Sigmoid colon (tissue), 7 donors: ENCODE data around the gene EAF2. TPM values are rescaled to one million over a fixed set of nuclear protein-coding genes. Genes with fewer than 3 reads are reported as not detected.

Source experiments
- DNase-seq: peaks from one replicate; pipeline ENCODE4 v3.0.0-alpha.2; 2019
- H3K27ac ChIP-seq, 4 donors: fragments of 200-600 bp; sonication (generic); one replicate each; pipeline ENCODE4 v1.5.1; 2016 to 2019; ENCODE audit warnings: mild to moderate bottlenecking in 1 of 4
- H3K27me3 ChIP-seq, 3 donors: fragments of 200-600 bp; sonication (generic); one replicate each; pipeline ENCODE4 v1.5.1; 2019; ENCODE audit warnings: mild to moderate bottlenecking in 1 of 3
- H3K36me3 ChIP-seq, 4 donors: fragments of 200-600 bp; sonication (generic); one replicate each; pipeline ENCODE4 v1.5.1; 2016 to 2019
- H3K4me1 ChIP-seq, 4 donors: fragments of 200-600 bp; sonication (generic); one replicate each; pipeline ENCODE4 v1.5.1; 2017 to 2019
- H3K4me3 ChIP-seq, 4 donors: fragments of 200-600 bp; sonication (generic); one replicate each; pipeline ENCODE4 v1.5.1; 2017 to 2019; ENCODE audit warnings: mild to moderate bottlenecking in 2 of 4, moderate library complexity in 1 of 4
- H3K9me3 ChIP-seq, 4 donors: fragments of 200-600 bp in 3 of 4; sonication (generic) in 3 of 4; one replicate each; pipeline versions ENCODE4 v1.5.1 to v1.6.1; 2013 to 2019
- CTCF ChIP-seq, 4 experiments: fragments of 450-650 bp in 3 of 4; fragments of 200-600 bp in 1 of 4; IDR thresholded peaks; one replicate each; pipeline ENCODE4 v1.5.1; 2016 to 2019; ENCODE audit warnings: antibody characterized with exemption in 4 of 4, mild to moderate bottlenecking in 3 of 4, moderate library complexity in 2 of 4
- EP300 ChIP-seq, 4 donors: sonication (generic); formaldehyde crosslinking; IDR thresholded peaks; one replicate each; pipeline ENCODE4 v1.6.1; 2017; ENCODE audit warnings: antibody characterized with exemption in 4 of 4
- POLR2A ChIP-seq, 2 donors: fragments of 450-650 bp; IDR thresholded peaks; one replicate each; pipeline ENCODE4 v1.6.1; 2016; ENCODE audit warnings: antibody characterized with exemption in 2 of 2, mild to moderate bottlenecking in 2 of 2, moderate library complexity in 2 of 2
- POLR2AphosphoS5 ChIP-seq, 4 donors: sonication (generic); formaldehyde crosslinking; IDR thresholded peaks; one replicate each; pipeline ENCODE4 v1.6.1; 2017; ENCODE audit warnings: antibody characterized with exemption in 4 of 4
- WGBS, 2 donors: extraction: QIAGEN DNeasy Blood & Tissue Kit; methylation state at CpG; one replicate each; pipeline ENCODE4 v1.1.7; 2013; 5-methylcytosine and 5-hydroxymethylcytosine counted together
- intact Hi-C: fragments of 100-400 bp; cut with DNase I; formaldehyde crosslinking; loops from one replicate; pipeline ENCODE4 v1.15.1; 2023
- polyA plus RNA-seq, 3 donors: library from polyadenylated mRNA; stranded (reverse); fragments of 200-250 nt; gene quantifications; one replicate each; pipeline ENCODE4 v1.2.3, GENCODE V29; 2013
- total RNA-seq, 4 donors: library from RNA; depleted of rRNA; stranded (reverse); fragments of >200 nt; gene quantifications; one replicate each; pipeline ENCODE4 v1.1.0, GENCODE V29; 2016
- donor health status: healthy with polysubstance abuse.
- donor health status: Bipolar disorder and iron deficiency.
- donor health status: healthy.

The EAF2 gene
- total and polyA plus RNA-seq, 7 donors: 3.3 to 16.0 (median 7.8) TPM

- 0 to 1% methylated on average over 11 of the region's 11 CpGs for WGBS, 2 donors
- intact Hi-C loops: loop anchor here (2.0 to 10.0 kb wide), 2 partner anchors 87 to 849 kb away; partner anchors contain the start of genes GOLGB1 and PARP14
- Histone ChIP-seq H3K9me3 (no peaks in the 10 kb centered on the region), H3K36me3 (peaks cover 0 to 9% (median 0%) of the 10 kb centered on the region in 4 donors), H3K27ac (peak overlapping the region; percentile 77 to 85 (median 83)), H3K4me3 (peak overlapping the region; percentile 38 to 76 (median 70)), H3K4me1 (peaks cover 0 to 25% (median 16%) of the 10 kb centered on the region in 4 donors), H3K27me3 (no peaks in the 10 kb centered on the region)
- DNase-seq: no peak
- no peak for TF ChIP-seq POLR2AphosphoS5 (IDR thresholded peaks at IDR 0.05)
- TF ChIP-seq EP300 (IDR thresholded peaks at IDR 0.05): no peak
- TF ChIP-seq CTCF (IDR thresholded peaks at IDR 0.05): no peak
- no peak for TF ChIP-seq POLR2A (IDR thresholded peaks at IDR 0.05)
These were observed 424 bp downstream of the EAF2 start for GRCh38 chr3:121835465-121835801.

GRCh38 chr3:121836064-121836463 is 1.1 kb downstream of the EAF2 start:
- H3K27me3 ChIP-seq: no peaks in the 10 kb centered on the region
- H3K36me3 ChIP-seq: peaks cover 0 to 9% (median 0%) of the 10 kb centered on the region in 4 donors
- peaks cover 0 to 25% (median 16%) of the 10 kb centered on the region in 4 donors for H3K4me1 ChIP-seq
- no peak overlapping the region for H3K27ac ChIP-seq
- TF ChIP-seq EP300 (IDR thresholded peaks at IDR 0.05) (no peak), CTCF (IDR thresholded peaks at IDR 0.05) (no peak), POLR2AphosphoS5 (IDR thresholded peaks at IDR 0.05) (no peak), POLR2A (IDR thresholded peaks at IDR 0.05) (no peak)
- no peaks in the 10 kb centered on the region for H3K9me3 ChIP-seq
- 36 to 44% methylated on average over 4 of the region's 4 CpGs for WGBS, 2 donors
- H3K4me3 ChIP-seq: peak overlapping the region in 1 of 4 donors; percentile 76
- DNase-seq: no peak
- intact Hi-C loops: loop anchor here (10.0 kb wide), 1 partner anchor 849 kb away; the partner anchor contains the start of gene PARP14

- H3K4me1 ChIP-seq: peaks cover 0 to 25% (median 16%) of the 10 kb centered on the region in 4 donors
- H3K4me3 ChIP-seq: peak overlapping the region in 1 of 4 donors; percentile 76
- no peaks in the 10 kb centered on the region for H3K27me3 ChIP-seq
- DNase-seq: no peak
- peaks cover 0 to 5% (median 0%) of the 10 kb centered on the region in 4 donors for H3K36me3 ChIP-seq
- no peaks in the 10 kb centered on the region for H3K9me3 ChIP-seq
- no peak overlapping the region for H3K27ac ChIP-seq
- WGBS, 2 donors: 65 to 83% methylated on average over 3 of the region's 3 CpGs
- intact Hi-C loops: loop anchor here (10.0 kb wide), 1 partner anchor 848 kb away; the partner anchor contains the start of gene PARP14
- no peak for TF ChIP-seq EP300 (IDR thresholded peaks at IDR 0.05)
- TF ChIP-seq POLR2A (IDR thresholded peaks at IDR 0.05): no peak
- no peak for TF ChIP-seq CTCF (IDR thresholded peaks at IDR 0.05)
- no peak for TF ChIP-seq POLR2AphosphoS5 (IDR thresholded peaks at IDR 0.05)
These were observed 1.5 kb downstream of the EAF2 start for GRCh38 chr3:121836481-121836880.

GRCh38 chr3:121839962-121840361 is 5.0 kb downstream of the EAF2 start:
- no peak for DNase-seq
- H3K27me3 ChIP-seq: no peaks in the 10 kb centered on the region
- H3K27ac ChIP-seq: no peak overlapping the region
- H3K4me1 ChIP-seq: peaks cover 0 to 6% (median 3%) of the 10 kb centered on the region in 4 donors
- H3K9me3 ChIP-seq: no peaks in the 10 kb centered on the region
- WGBS, 2 donors: 98% methylated on average over 23 of the region's 23 CpGs
- H3K36me3 ChIP-seq: no peaks in the 10 kb centered on the region
- intact Hi-C loops: loop anchor here (10.0 kb wide), 1 partner anchor 845 kb away; the partner anchor contains the start of gene PARP14
- H3K4me3 ChIP-seq: no peak overlapping the region
- TF ChIP-seq POLR2A (IDR thresholded peaks at IDR 0.05) (no peak), POLR2AphosphoS5 (IDR thresholded peaks at IDR 0.05) (no peak), EP300 (IDR thresholded peaks at IDR 0.05) (no peak), CTCF (IDR thresholded peaks at IDR 0.05) (no peak)

GRCh38 chr3:121844892-121845291 is 9.9 kb downstream of the EAF2 start:
- Histone ChIP-seq H3K4me1 (no peaks in the 10 kb centered on the region), H3K4me3 (no peak overlapping the region), H3K9me3 (no peaks in the 10 kb centered on the region), H3K27me3 (no peaks in the 10 kb centered on the region), H3K36me3 (no peaks in the 10 kb centered on the region), H3K27ac (no peak overlapping the region)
- 90 to 92% methylated on average over 7 of the region's 7 CpGs for WGBS, 2 donors
- intact Hi-C loops: no loop called here
- no peak for TF ChIP-seq POLR2A (IDR thresholded peaks at IDR 0.05)
- no peak for TF ChIP-seq CTCF (IDR thresholded peaks at IDR 0.05)
- TF ChIP-seq EP300 (IDR thresholded peaks at IDR 0.05): no peak
- no peak for TF ChIP-seq POLR2AphosphoS5 (IDR thresholded peaks at IDR 0.05)
- DNase-seq: no peak
